Testis (tissue), 3 donors: Measurements from ENCODE around the gene KIF17. TPM values are rescaled to one million over a fixed set of nuclear protein-coding genes. Genes with fewer than 3 reads are reported as not detected.

ENCODE experiments used
- DNase-seq: peaks from one replicate; pipeline ENCODE4 v3.0.0-alpha.2; 2019
- H3K27ac ChIP-seq, 2 donors: fragments of 200-600 bp; sonication (generic); one replicate each; pipeline ENCODE4 v1.5.1; 2019
- H3K27me3 ChIP-seq: fragments of 200-600 bp; sonication (generic); one replicate; pipeline ENCODE4 v1.5.1; 2019
- H3K36me3 ChIP-seq: fragments of 200-600 bp; sonication (generic); one replicate; pipeline ENCODE4 v1.5.1; 2017; ENCODE audit warnings: low read depth; ENCODE audit errors: missing control alignments
- H3K4me1 ChIP-seq: fragments of 200-600 bp; sonication (generic); one replicate; pipeline ENCODE4 v1.5.1; 2019
- H3K4me3 ChIP-seq, 2 donors: fragments of 200-600 bp; sonication (generic); one replicate each; pipeline ENCODE4 v1.5.1; 2017 to 2019
- H3K9me3 ChIP-seq: fragments of 200-600 bp; sonication (generic); one replicate; pipeline ENCODE4 v1.5.1; 2017
- CTCF ChIP-seq, 3 experiments: fragments of 450-650 bp in 2 of 3; fragments of 200-600 bp in 1 of 3; sonication (generic) in 1 of 3; IDR thresholded peaks; one replicate each; pipeline ENCODE4 v1.5.1; 2016 to 2019; ENCODE audit warnings: antibody characterized with exemption in 3 of 3, mild to moderate bottlenecking in 2 of 3, moderate library complexity in 1 of 3
- POLR2A ChIP-seq: fragments of 450-650 bp; IDR thresholded peaks from one replicate; pipeline ENCODE4 v1.6.1; 2017; ENCODE audit warnings: antibody characterized with exemption, mild to moderate bottlenecking, moderate library complexity
- WGBS, 2 donors: methylation state at CpG; one replicate each; pipeline ENCODE4 v1.1.5; 2018; 5-methylcytosine and 5-hydroxymethylcytosine counted together
- intact Hi-C: fragments of 100-400 bp; cut with DNase I; formaldehyde crosslinking; loops from one replicate; pipeline ENCODE4 v1.15.1; 2023; ENCODE audit warnings: low total_unique reads
- polyA plus RNA-seq: library from polyadenylated mRNA; stranded (reverse); fragments of 350-450 nt; fragmentation: Illumina TruSeq; extraction: RNeasy Lipid Tissue Mini Kit (QIAGEN cat#74804); gene quantifications from one replicate; pipeline ENCODE4 v1.2.3, GENCODE V29; 2014; ENCODE audit warnings: low read depth, low replicate concordance; ENCODE audit not compliant: insufficient read depth
- total RNA-seq, 2 donors: library from RNA; depleted of rRNA; stranded (reverse); fragments of >200 nt; gene quantifications; one replicate each; pipeline ENCODE4 v1.2.3, GENCODE V29; 2016

Gene KIF17
- total and polyA plus RNA-seq, 3 donors from 2014 or later: 36.1 to 80.2 (median 54.1) TPM

DNA sequence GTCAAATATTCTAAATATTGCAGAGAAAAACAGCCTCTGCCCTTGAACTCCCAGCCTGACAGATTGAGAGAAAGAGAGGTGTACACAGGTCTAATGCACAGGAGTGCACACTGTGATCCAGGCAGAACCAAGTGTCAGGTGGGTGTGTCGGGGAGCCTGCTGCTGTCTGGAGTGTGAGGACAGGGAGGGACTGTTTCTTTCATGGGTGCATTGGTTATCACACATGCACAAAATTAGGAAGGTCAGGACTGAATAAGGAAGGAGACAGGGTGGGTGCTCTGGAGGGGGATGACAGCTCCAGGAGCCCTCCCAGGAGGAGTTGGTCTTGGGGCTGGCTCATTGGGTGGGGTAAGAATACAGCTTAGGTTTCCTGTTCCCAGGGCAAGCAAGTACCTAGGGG, 97.8 kb downstream of the KIF17 start:
- WGBS, 2 donors: 85 to 100% methylated on average over 1 of the region's 1 CpG
- intact Hi-C loops: no loop called here
- Histone ChIP-seq H3K36me3 (no peaks in the 10 kb centered on the region), H3K4me3 (no peak overlapping the region), H3K4me1 (no peaks in the 10 kb centered on the region), H3K9me3 (no peaks in the 10 kb centered on the region), H3K27me3 (no peaks in the 10 kb centered on the region), H3K27ac (no peak overlapping the region)
- DNase-seq: no peak
- TF ChIP-seq CTCF (IDR thresholded peaks at IDR 0.05): no peak
- no peak for TF ChIP-seq POLR2A

DNA sequence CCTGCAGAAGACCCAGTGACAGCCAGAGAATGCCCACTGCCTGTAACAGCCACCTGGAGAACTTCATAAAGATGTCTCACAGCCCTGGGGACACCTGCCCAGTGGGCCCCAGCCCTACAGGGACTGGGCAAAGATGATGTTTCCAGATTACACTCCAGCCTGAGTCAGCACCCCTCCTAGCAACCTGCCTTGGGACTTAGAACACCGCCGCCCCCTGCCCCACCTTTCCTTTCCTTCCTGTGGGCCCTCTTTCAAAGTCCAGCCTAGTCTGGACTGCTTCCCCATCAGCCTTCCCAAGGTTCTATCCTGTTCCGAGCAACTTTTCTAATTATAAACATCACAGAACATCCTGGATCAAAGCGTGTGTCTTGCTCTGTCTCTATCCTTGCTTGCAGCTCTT, 99.3 kb downstream of the KIF17 start:
- TF ChIP-seq POLR2A (no peak), CTCF (IDR thresholded peaks at IDR 0.05) (no peak)
- intact Hi-C loops: no loop called here
- H3K9me3 ChIP-seq: no peaks in the 10 kb centered on the region
- H3K36me3 ChIP-seq: no peaks in the 10 kb centered on the region
- no peak overlapping the region for H3K4me3 ChIP-seq
- no peaks in the 10 kb centered on the region for H3K4me1 ChIP-seq
- no peak overlapping the region for H3K27ac ChIP-seq
- no peaks in the 10 kb centered on the region for H3K27me3 ChIP-seq
- WGBS, 2 donors: 61 to 66% methylated on average over 4 of the region's 4 CpGs
- no peak for DNase-seq

DNA sequence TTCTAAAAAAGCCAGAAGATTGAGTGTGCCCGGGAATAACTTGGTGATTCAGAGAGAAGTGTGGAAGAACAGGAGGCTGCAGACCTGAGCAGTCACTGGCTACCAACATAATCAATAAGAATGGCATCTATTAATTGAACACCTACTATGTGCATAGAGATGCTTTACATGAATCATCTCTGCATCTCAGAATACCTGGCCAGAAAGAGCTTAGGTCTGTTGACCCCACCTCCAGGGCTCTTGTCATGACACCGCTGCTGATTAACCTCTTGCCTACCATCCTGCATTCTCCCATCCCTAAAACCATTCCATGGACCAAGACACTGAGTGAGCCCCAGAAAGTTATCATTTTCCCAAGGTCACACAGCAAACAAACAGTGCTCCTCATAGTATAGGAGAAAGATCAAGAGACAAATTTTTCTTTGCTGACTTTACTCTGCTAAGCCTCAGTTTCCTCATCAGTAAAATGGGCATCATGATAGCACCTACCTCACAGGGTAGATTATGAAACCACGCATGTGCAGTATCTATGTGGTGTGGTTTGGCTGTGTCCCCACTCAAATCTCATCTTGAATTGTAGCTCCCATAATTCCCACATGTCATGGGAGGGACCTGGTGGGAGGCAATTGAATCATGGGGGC, 100.8 kb downstream of the KIF17 start:
- TF ChIP-seq POLR2A (no peak), CTCF (IDR thresholded peaks at IDR 0.05) (no peak)
- intact Hi-C loops: no loop called here
- Histone ChIP-seq H3K9me3 (no peaks in the 10 kb centered on the region), H3K4me1 (no peaks in the 10 kb centered on the region), H3K4me3 (no peak overlapping the region), H3K36me3 (no peaks in the 10 kb centered on the region), H3K27me3 (no peaks in the 10 kb centered on the region), H3K27ac (no peak overlapping the region)
- no peak for DNase-seq
- WGBS, 2 donors: 80 to 83% methylated on average over 3 of the region's 3 CpGs

GRCh38 chr1:20615946-20616846, 101.6 kb downstream of the KIF17 start:
- Histone ChIP-seq H3K27ac (no peak overlapping the region), H3K36me3 (no peaks in the 10 kb centered on the region)

More at GRCh38 chr1:20615946-20616846, 101.6 kb downstream of the KIF17 start:
- no peaks in the 10 kb centered on the region for H3K27me3 ChIP-seq
- TF ChIP-seq POLR2A: no peak
- TF ChIP-seq CTCF (IDR thresholded peaks at IDR 0.05): no peak
- no peaks in the 10 kb centered on the region for H3K4me1 ChIP-seq
- DNase-seq: no peak
- intact Hi-C loops: no loop called here
- 46 to 49% methylated on average over 18 to 20 of the region's 20 CpGs for WGBS, 2 donors
- no peak overlapping the region for H3K4me3 ChIP-seq
- no peaks in the 10 kb centered on the region for H3K9me3 ChIP-seq
